ENCODE results near the gene KCNH3.
"Not testable (repeated sequence)": the region's sequence is repeated elsewhere in the genome, so short reads cannot be mapped to it uniquely, and the experiment has no call there.

The KCNH3 gene

GRCh38 chr12:49525942-49526341, 12.9 kb upstream of the KCNH3 start:
- no peak for DNase-seq (ENCODE audit: low read depth)

DNA sequence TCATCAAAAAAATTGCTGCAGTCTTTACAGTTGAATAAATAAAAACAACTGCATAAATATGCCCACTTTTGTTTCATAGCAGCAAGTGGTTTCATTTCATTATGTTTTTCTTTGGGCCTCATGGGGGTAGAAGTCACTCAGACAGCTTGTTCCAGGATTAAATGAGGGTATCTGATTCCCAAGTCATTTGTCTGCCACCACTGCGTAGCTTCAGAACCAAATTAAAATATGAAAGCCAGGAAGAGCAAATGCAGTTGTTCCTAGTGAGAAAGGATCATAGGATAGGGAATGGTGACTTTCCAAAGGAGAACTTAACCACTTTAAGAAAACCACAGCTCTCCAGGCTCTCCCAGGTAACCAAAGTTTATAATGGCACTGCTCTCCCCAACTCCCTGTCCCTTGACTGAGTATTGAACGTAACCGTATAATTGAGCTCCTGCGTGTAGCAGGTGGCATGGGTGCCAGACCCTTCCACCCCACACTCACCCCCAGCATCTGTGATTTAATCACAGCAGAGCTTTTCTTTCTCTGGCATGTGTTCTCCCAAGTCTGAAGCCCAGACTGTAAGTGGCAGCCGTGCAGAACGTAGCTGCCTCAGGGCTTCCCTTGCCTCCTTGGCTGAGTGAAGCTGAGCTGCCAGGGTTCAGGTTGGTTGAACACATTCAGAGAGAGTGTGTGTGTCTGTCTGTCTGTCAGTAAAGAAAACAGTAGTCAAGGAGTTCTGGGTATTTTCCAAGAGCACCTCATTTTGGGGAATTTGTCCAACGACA, 11.3 kb upstream of the KCNH3 start:
- DNase-seq (ENCODE audit: low read depth): no peak

- no peak for DNase-seq (ENCODE audit: low read depth)
These were observed 9.4 kb upstream of the KCNH3 start for GRCh38 chr12:49529414-49529813.

GRCh38 chr12:49531745-49532144, 7.1 kb upstream of the KCNH3 start:
- no peak for DNase-seq (ENCODE audit: low read depth)

DNA sequence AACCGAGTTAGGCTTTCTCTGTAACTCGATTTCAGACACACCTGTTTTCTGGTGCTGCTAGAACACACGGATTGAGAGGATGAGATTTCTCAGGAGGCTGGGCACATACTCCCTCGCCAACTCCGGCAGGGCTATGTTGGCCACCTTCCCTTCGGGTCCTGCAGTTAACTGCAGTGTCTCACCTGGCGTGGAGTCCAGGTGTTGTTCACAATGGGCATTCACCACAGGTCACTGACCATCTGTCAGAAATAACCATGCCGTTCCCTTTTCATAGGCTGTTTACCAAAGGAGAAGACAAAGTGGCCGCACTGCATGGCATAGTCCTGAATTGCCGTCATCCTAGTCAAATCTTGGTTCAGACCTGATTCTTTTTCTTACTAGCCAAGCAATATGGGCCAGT, 5.5 kb upstream of the KCNH3 start:
- DNase-seq (ENCODE audit: low read depth): no peak

DNA sequence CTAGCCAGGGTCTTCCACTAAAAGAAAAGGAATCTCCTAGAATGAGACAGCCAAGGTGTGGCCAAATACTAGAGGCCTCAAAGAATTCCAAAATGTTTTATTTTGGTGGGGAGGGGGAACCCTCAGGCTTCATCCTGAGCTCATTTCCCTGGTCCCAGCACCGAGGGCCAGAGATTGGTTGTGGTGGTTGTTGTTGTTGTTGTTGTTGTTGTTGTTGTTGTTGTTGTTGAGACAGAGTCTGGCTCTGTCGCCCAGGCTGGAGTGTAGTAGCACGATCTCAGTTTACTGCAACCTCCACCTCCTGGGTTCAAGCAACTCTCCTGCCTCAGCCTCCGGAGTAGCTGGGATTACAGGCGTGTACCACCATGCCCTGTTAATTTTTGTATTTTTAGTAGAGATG, 4.7 kb upstream of the KCNH3 start:
- DNase-seq (ENCODE audit: low read depth): not testable (repeated sequence)

DNA sequence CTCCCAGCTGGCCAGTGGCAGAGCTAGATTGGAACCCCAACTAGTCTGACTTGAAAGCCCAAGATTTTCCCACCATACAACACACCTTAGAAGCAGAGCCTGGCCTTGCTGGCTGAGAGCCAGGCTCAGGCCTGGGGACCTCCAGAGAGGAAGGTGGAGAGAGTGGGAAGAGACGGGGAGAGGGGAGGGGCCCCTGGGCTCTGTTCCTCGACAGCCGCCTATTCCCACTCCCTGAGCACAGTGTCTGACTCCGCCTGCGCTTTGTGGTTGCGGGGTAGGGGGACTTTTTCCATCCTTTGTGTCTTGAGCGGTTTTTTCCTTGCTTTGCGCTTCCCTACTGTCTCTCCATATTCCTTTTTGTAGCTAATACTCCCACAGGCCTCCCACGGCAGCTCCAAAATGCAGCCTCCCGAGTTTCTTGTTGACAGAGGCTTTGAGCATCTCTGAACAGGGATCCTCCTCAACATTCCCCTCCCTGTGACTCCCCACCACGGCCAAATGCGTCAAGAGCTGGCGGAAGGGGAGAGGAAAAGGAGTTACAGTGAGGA, 4.0 kb upstream of the KCNH3 start:
- DNase-seq (ENCODE audit: low read depth): no peak

DNA sequence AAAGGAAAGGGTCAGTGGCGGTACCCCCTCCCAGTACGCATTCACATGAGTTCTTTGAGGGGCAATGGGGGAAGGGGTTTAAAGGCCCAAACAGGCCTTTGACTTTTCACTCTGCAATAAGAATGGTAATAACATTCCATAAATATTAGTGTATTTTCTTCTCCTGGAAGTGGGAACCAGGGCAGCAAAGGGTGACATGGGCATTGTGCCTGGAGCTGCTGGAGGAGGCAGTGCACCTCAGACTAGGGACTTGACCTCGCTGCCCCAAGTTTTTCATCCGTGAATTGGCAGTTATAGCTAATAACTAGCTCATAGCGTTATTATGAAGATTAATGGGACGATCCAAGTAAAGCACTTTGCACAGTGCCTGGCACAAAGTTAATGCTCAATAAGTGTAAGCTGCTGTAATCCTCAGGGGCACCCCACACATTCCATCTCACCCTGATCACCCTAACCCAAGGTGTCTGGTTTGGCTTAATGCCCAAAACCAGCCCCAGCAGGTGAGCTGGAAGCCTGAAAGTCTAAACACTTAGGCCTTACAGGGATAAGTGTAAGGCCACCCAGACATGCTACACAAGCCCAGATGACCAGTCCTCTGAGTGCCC, 2.8 kb upstream of the KCNH3 start:
- no peak for DNase-seq (ENCODE audit: low read depth)

DNA sequence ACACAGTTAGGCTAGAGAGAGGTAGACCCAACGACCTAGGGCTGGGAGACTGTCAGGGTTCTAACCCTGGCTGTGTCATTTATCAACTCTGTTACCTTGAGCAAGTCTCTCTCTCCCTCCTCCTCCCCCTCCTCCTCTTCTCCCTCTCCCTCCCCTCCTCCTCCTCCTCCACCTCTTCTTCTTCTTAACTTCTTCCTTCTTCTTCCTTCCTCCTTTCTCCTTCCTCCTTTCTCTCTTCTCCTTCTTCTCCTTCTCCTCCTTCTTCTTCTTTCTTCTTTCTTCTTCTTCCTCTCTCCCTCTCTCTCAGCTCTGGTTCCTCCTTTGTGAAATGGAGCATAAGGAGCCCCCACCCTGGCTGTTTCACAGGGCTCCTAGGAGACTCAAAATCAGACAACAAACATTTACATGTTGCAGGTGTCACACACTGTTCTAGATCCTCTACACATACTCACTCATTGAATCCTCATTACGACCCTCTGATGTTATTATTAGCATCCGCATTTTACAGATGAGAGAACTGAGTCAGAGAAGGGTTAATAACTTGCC, 2.2 kb upstream of the KCNH3 start:
- DNase-seq (ENCODE audit: low read depth): no peak

GRCh38 chr12:49537231-49537751, 1.5 kb upstream of the KCNH3 start:
- no peak for DNase-seq (ENCODE audit: low read depth)

GRCh38 chr12:49537752-49538509, 899 bp upstream of the KCNH3 start:
- no peak for DNase-seq (ENCODE audit: low read depth)

- no peak for DNase-seq (ENCODE audit: low read depth)
These were observed 787 bp downstream of the KCNH3 start for GRCh38 chr12:49539406-49540228.

- DNase-seq (ENCODE audit: low read depth): no peak
These were observed 1.7 kb downstream of the KCNH3 start for GRCh38 chr12:49540229-49541139.

- DNase-seq (ENCODE audit: low read depth): no peak
These were observed 2.5 kb downstream of the KCNH3 start for GRCh38 chr12:49541140-49541861.

- DNase-seq (ENCODE audit: low read depth): no peak
These were observed 3.2 kb downstream of the KCNH3 start for GRCh38 chr12:49541911-49542505.

DNA sequence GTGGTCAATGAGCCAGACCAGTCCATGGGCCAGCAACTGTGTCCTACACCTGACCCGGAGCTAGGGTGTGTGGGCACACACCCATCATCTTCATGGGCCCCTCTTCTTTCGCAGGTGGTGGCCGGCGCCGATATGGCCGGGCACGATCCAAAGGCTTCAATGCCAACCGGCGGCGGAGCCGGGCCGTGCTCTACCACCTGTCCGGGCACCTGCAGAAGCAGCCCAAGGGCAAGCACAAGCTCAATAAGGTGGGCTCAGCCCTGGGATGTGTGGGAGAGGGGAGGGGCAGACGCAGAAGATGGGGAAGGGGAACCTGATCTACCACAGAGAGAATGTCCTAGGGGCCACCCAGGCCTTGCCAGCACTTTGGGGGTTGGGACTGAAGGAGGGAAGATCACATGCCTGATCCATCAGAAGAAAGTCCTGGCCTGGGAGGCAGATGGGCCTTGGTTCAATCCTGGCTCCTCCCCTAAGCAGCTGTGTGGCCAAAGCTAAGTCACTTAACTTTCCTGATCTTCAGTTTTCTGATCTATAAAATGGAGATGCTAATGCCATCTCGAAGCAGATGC, 3.8 kb downstream of the KCNH3 start:
- no peak for DNase-seq (ENCODE audit: low read depth)

- DNase-seq (ENCODE audit: low read depth): no peak
These were observed 4.5 kb downstream of the KCNH3 start for GRCh38 chr12:49543221-49543913.
